AG04450 (cell line): ENCODE data around the gene OXNAD1. TPM values are rescaled to one million over a fixed set of nuclear protein-coding genes. Genes with fewer than 3 reads are reported as not detected.

Experiments used
- CTCF ChIA-PET: fragments of 300-600, 350-600 bp; formaldehyde crosslinking; extraction: SDS; loops from one replicate; lab custom pipeline; 2022; ENCODE audit warnings: antibody characterized with exemption, inconsistent platforms; lab: Charles Lee
- POLR2A ChIA-PET: fragments of 350-600 bp; formaldehyde crosslinking; extraction: SDS; loops from one replicate; lab custom pipeline; 2021; ENCODE audit warnings: antibody characterized with exemption, inconsistent platforms; lab: Yijun Ruan, JAX
- DNase-seq: peaks from one replicate; pipeline ENCODE4 v3.0.0-alpha.2; 2011; ENCODE audit warnings: low read depth, low spot score
- H3K27ac ChIP-seq: one replicate; pipeline ENCODE4 v1.5.1; 2012; ENCODE audit warnings: low read depth, low read length, control low read depth
- H3K27me3 ChIP-seq: one replicate; pipeline ENCODE4 v1.6.0; 2012; ENCODE audit warnings: low read length; ENCODE audit not compliant: control insufficient read depth, insufficient read depth
- H3K4me3 ChIP-seq: 2 replicates; pipeline ENCODE4 v1.5.1; 2011; ENCODE audit warnings: mild to moderate bottlenecking, low read depth, low read length, control low read depth
- H3K9me3 ChIP-seq: 2 replicates; pipeline ENCODE4 v1.5.1; 2012; ENCODE audit warnings: low read length; ENCODE audit not compliant: control insufficient read depth, insufficient read depth
- CTCF ChIP-seq: IDR thresholded peaks from 2 replicates; pipeline ENCODE4 v1.5.1; 2011; ENCODE audit warnings: low read depth, low read length, control low read depth, inconsistent platforms
- polyA plus RNA-seq: library from polyadenylated mRNA; depleted of rRNA; stranded (reverse); fragments of >200 nt; gene quantifications from 2 replicates; pipeline ENCODE4 v1.2.3, GENCODE V29; 2011

The OXNAD1 gene
- polyA plus RNA-seq, 1 experiment: 9.0 TPM

GRCh38 chr3:16335333-16335732 is 70.3 kb downstream of the OXNAD1 start:
- Histone ChIP-seq H3K4me3 (no peak overlapping the region), H3K27ac (no peak overlapping the region), H3K9me3 (peaks cover 5% of the 10 kb centered on the region; the same call in 1 of the 2 replicates), H3K27me3 (no peaks in the 10 kb centered on the region)
- DNase-seq: no peak
- CTCF ChIA-PET: no interaction called here
- no peak for TF ChIP-seq CTCF
- POLR2A ChIA-PET: no interaction called here

GRCh38 chr3:16335772-16336645 is 71.0 kb downstream of the OXNAD1 start:
- no peak overlapping the region for H3K27ac ChIP-seq
- DNase-seq: no peak
- POLR2A ChIA-PET: no interaction called here
- no peak for TF ChIP-seq CTCF
- CTCF ChIA-PET: interaction anchor here (0.6 to 0.9 kb wide), 4 partner anchors 20 to 219 kb away, joined by 3 to 4 read pairs (median 3); no protein-coding TSS in a partner anchor
- peaks cover 5% of the 10 kb centered on the region; the same call in 1 of the 2 replicates for H3K9me3 ChIP-seq
- H3K27me3 ChIP-seq: no peaks in the 10 kb centered on the region
- H3K4me3 ChIP-seq: no peak overlapping the region

GRCh38 chr3:16336825-16337224 is 71.8 kb downstream of the OXNAD1 start:
- ChIA-PET POLR2A (no interaction called here), CTCF (interaction anchor here (0.6 to 0.9 kb wide), 3 partner anchors 19 to 218 kb away, joined by 3 to 4 read pairs (median 3); no protein-coding TSS in a partner anchor)
- no peak for DNase-seq

GRCh38 chr3:16337856-16338540 is 73.0 kb downstream of the OXNAD1 start:
- CTCF ChIA-PET: interaction anchor here (1.2 kb wide), 1 partner anchor 47 kb away, joined by 4 read pairs; no protein-coding TSS in a partner anchor
- DNase-seq: no peak
- POLR2A ChIA-PET: no interaction called here
- Histone ChIP-seq H3K9me3 (peaks cover 5% of the 10 kb centered on the region; the same call in 1 of the 2 replicates), H3K4me3 (no peak overlapping the region), H3K27me3 (no peaks in the 10 kb centered on the region), H3K27ac (no peak overlapping the region)
- TF ChIP-seq CTCF: no peak

More at GRCh38 chr3:16336825-16337224, 71.8 kb downstream of the OXNAD1 start:
- peaks cover 5% of the 10 kb centered on the region; the same call in 1 of the 2 replicates for H3K9me3 ChIP-seq
- no peak overlapping the region for H3K4me3 ChIP-seq
- TF ChIP-seq CTCF: no peak
- no peaks in the 10 kb centered on the region for H3K27me3 ChIP-seq
- H3K27ac ChIP-seq: no peak overlapping the region
